A673 (cell line): ENCODE data around the gene ACAD11. TPM values are rescaled to one million over a fixed set of nuclear protein-coding genes. Genes with fewer than 3 reads are reported as not detected.

ENCODE experiments used
- BruUV-seq: library from RNA; stranded (reverse); fragments of 400-500 nt; replicated peaks from 2 replicates; lab custom pipeline; 2021; lab: Mats Ljungman, UMichigan
- CTCF ChIA-PET: fragments of 300-600 bp; sonication (Branson Sonifier 250); formaldehyde crosslinking; loops from one replicate; lab custom pipeline; 2022; ENCODE audit warnings: antibody characterized with exemption; lab: Charles Lee
- POLR2A ChIA-PET: fragments of 300-600 bp; sonication (Branson Sonifier 250); formaldehyde crosslinking; loops from one replicate; lab custom pipeline; 2022; ENCODE audit warnings: antibody characterized with exemption; ENCODE audit not compliant: low non-redundant PET; lab: Charles Lee
- DNase-seq: peaks from one replicate; pipeline ENCODE4 v3.0.0-alpha.2; 2015; ENCODE audit warnings: low spot score
- H3K27ac ChIP-seq: fragments of 200-600 bp; sonication (generic); 2 replicates; pipeline ENCODE4 v1.5.1; 2016; ENCODE audit warnings: mixed run types, low read depth, mild to moderate bottlenecking, mixed read lengths, antibody characterized with exemption, low read length; ENCODE audit not compliant: poor library complexity, severe bottlenecking
- H3K27me3 ChIP-seq: fragments of 200-600 bp; sonication (generic); replicated peaks from 2 replicates; pipeline ENCODE4 v1.6.1; 2017; ENCODE audit warnings: mixed run types, low read depth, mild to moderate bottlenecking, mixed read lengths, antibody characterized with exemption, low read length; ENCODE audit not compliant: insufficient read depth, poor library complexity
- H3K36me3 ChIP-seq: fragments of 200-600 bp; sonication (generic); 2 replicates; pipeline ENCODE4 v1.6.1; 2016; ENCODE audit warnings: mixed run types, mild to moderate bottlenecking, mixed read lengths, antibody characterized with exemption, low read length; ENCODE audit not compliant: insufficient read depth, poor library complexity, severe bottlenecking
- H3K4me1 ChIP-seq: fragments of 200-600 bp; sonication (generic); 2 replicates; pipeline ENCODE4 v1.6.1; 2017; ENCODE audit warnings: mixed run types, mild to moderate bottlenecking, mixed read lengths, antibody characterized with exemption, low read length; ENCODE audit not compliant: insufficient read depth, poor library complexity, severe bottlenecking
- H3K4me3 ChIP-seq: fragments of 200-600 bp; sonication (generic); 2 replicates; pipeline ENCODE4 v1.5.1; 2016; ENCODE audit warnings: low read depth, mixed run types, mild to moderate bottlenecking, mixed read lengths, low read length; ENCODE audit not compliant: poor library complexity, severe bottlenecking
- H3K9me3 ChIP-seq: fragments of 200-600 bp; sonication (generic); 2 replicates; pipeline ENCODE4 v1.6.1; 2016; ENCODE audit warnings: mixed run types, low read depth, mild to moderate bottlenecking, mixed read lengths, antibody characterized with exemption, low read length; ENCODE audit not compliant: poor library complexity, severe bottlenecking
- EZH2 ChIP-seq: fragments of 200-600 bp; sonication (generic); IDR thresholded peaks from 2 replicates; pipeline ENCODE4 v1.6.1; 2017; ENCODE audit warnings: borderline replicate concordance, low read depth, mild to moderate bottlenecking, mixed read lengths, antibody characterized with exemption, low read length; ENCODE audit not compliant: poor library complexity, severe bottlenecking
- intact Hi-C: fragments of 100-400 bp; cut with micrococcal nuclease; formaldehyde crosslinking; loops from one replicate; pipeline ENCODE4 v1.10.0; 2022; ENCODE audit not compliant: unreplicated experiment
- total RNA-seq: library from RNA; stranded (reverse); gene quantifications from 2 replicates; pipeline ENCODE4 v1.2.3, GENCODE V29; 2021
- TF ChIP-seq, protein P1 (sequence below): fragments of 300-800, 200-600 bp; sonication (generic); conservative IDR thresholded peaks from 2 replicates; pipeline ENCODE4 v1.5.1; 2017; ENCODE audit warnings: low read depth, mild to moderate bottlenecking, antibody characterized with exemption, low read length, moderate library complexity, mixed read lengths

Gene ACAD11
- total RNA-seq, 1 experiment from 2014 or later = 10.4 TPM

DNA sequence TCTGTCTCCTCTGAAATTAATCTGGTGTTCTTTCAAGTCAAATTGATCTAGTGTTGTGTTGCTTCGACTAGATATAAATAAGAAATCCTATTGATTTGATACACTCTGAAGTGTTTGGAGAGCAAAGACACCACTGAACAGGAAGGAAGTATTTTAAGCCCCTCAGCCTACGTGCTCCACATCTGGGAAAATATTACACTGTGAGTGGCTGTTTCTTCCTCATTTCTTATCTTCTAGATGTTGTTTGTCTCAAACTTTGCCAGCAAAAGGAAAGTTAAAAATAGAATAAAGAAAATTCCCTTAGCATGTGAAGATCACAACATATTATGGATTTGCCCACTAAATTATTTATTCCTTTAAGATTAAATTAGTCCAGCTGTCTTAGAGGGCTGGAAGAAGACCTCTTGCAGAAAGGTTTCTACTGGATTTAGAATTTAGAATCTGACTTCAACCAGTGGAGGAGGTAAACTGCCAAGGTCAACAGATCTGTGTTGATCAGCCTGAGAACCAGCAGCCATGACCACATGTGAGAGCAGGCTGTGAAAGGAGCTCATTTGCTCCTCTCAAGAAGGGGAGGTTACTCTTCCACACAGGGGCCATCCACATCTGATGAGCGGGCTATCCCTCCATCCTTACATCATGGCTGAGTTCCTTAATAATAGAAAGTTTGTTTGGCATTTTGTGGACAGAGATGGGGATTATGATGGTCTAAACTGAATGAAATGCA is 108.9 kb downstream of the ACAD11 start:
- no peaks in the 10 kb centered on the region for H3K9me3 ChIP-seq
- no TSS peak for BruUV-seq
- no peaks in the 10 kb centered on the region for H3K27me3 ChIP-seq
- H3K36me3 ChIP-seq = no peaks in the 10 kb centered on the region
- peaks cover 4% of the 10 kb centered on the region for H3K4me1 ChIP-seq
- H3K27ac ChIP-seq = no peak overlapping the region
- POLR2A ChIA-PET = no interaction called here
- CTCF ChIA-PET = no interaction called here
- no peak overlapping the region for H3K4me3 ChIP-seq
- TF ChIP-seq, protein P1, sequence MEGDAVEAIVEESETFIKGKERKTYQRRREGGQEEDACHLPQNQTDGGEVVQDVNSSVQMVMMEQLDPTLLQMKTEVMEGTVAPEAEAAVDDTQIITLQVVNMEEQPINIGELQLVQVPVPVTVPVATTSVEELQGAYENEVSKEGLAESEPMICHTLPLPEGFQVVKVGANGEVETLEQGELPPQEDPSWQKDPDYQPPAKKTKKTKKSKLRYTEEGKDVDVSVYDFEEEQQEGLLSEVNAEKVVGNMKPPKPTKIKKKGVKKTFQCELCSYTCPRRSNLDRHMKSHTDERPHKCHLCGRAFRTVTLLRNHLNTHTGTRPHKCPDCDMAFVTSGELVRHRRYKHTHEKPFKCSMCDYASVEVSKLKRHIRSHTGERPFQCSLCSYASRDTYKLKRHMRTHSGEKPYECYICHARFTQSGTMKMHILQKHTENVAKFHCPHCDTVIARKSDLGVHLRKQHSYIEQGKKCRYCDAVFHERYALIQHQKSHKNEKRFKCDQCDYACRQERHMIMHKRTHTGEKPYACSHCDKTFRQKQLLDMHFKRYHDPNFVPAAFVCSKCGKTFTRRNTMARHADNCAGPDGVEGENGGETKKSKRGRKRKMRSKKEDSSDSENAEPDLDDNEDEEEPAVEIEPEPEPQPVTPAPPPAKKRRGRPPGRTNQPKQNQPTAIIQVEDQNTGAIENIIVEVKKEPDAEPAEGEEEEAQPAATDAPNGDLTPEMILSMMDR = no peak
- TF ChIP-seq EZH2 = no peak
- no peak for DNase-seq
- intact Hi-C loops = no loop called here

GRCh38 chr3:132549890-132550578 is 109.6 kb downstream of the ACAD11 start:
- DNase-seq = no peak
- Histone ChIP-seq H3K36me3 (no peaks in the 10 kb centered on the region), H3K4me3 (no peak overlapping the region), H3K27ac (no peak overlapping the region), H3K27me3 (no peaks in the 10 kb centered on the region), H3K9me3 (no peaks in the 10 kb centered on the region), H3K4me1 (peaks cover 4% of the 10 kb centered on the region)
- BruUV-seq = no TSS peak
- CTCF ChIA-PET = no interaction called here
- intact Hi-C loops = no loop called here
- POLR2A ChIA-PET = no interaction called here
- TF ChIP-seq EZH2 = no peak
- TF ChIP-seq, protein P1 = no peak

GRCh38 chr3:132549169-132549568 is 110.4 kb downstream of the ACAD11 start:
- ChIA-PET POLR2A (interaction anchor here (0.7 kb wide), 1 partner anchor 113 kb away, joined by 3 read pairs; no protein-coding TSS in a partner anchor), CTCF (no interaction called here)
- Histone ChIP-seq H3K4me3 (no peak overlapping the region), H3K27me3 (no peaks in the 10 kb centered on the region), H3K4me1 (peaks cover 4% of the 10 kb centered on the region), H3K9me3 (no peaks in the 10 kb centered on the region), H3K27ac (no peak overlapping the region), H3K36me3 (no peaks in the 10 kb centered on the region)
- no TSS peak for BruUV-seq
- no peak for DNase-seq
- intact Hi-C loops = no loop called here
- TF ChIP-seq, protein P1 = no peak
- TF ChIP-seq EZH2 = no peak
